OCI-LY3 (cell line): ENCODE results near the gene ARHGAP35.

Source experiments
- EZH2phosphoT487 ChIP-seq: fragments of 200-600 bp; shearing (Covaris generic); IDR thresholded peaks from 2 replicates; pipeline ENCODE4 v1.6.1; 2018; ENCODE audit warnings: antibody characterized with exemption, mixed run types, low read depth
- TF ChIP-seq, protein P1 (sequence below): fragments of 200-600, 300-600 bp; sonication (generic); IDR thresholded peaks from 2 replicates; pipeline ENCODE4 v1.5.1; 2014; ENCODE audit warnings: antibody characterized with exemption, low read length, low read depth

DNA sequence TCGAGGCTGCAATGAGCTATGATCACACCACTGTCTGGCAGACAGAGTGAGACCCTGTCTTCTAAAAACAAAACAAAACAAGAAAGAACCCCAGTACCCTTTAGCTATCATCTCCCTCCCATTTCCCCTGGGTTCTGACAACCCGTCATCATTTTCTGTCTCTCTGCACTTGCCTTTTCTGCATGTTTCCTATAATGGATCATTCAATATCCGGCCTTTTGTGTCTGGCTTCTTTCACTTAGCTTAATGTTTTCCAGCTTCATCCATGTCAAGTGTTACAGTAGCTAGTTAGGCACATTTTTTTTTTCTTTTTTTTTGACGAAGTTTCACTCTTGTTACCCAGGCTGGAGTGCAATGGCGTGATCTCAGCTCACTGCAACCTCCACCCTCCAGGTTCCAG lies 26.7 kb upstream of the ARHGAP35 start:
- TF ChIP-seq, protein P1, sequence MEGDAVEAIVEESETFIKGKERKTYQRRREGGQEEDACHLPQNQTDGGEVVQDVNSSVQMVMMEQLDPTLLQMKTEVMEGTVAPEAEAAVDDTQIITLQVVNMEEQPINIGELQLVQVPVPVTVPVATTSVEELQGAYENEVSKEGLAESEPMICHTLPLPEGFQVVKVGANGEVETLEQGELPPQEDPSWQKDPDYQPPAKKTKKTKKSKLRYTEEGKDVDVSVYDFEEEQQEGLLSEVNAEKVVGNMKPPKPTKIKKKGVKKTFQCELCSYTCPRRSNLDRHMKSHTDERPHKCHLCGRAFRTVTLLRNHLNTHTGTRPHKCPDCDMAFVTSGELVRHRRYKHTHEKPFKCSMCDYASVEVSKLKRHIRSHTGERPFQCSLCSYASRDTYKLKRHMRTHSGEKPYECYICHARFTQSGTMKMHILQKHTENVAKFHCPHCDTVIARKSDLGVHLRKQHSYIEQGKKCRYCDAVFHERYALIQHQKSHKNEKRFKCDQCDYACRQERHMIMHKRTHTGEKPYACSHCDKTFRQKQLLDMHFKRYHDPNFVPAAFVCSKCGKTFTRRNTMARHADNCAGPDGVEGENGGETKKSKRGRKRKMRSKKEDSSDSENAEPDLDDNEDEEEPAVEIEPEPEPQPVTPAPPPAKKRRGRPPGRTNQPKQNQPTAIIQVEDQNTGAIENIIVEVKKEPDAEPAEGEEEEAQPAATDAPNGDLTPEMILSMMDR: no peak
- no peak for TF ChIP-seq EZH2phosphoT487
